Measurements from ENCODE around the gene SF3A1. TPM values are rescaled to one million over a fixed set of nuclear protein-coding genes. Genes with fewer than 3 reads are reported as not detected.

The SF3A1 gene
- total and polyA plus RNA-seq, 2 donors (not counting 3 experiments of a cell fraction or from before 2014, with no cell fraction given) = 60.2 to 187 TPM

GRCh38 chr22:30301995-30302809 lies 54.5 kb downstream of the SF3A1 start:
- no peaks in the 10 kb centered on the region for H3K9me3 ChIP-seq (replicated peaks; ENCODE audit: control insufficient read depth, insufficient read depth, low read length)
- H3K9ac ChIP-seq (replicated peaks; ENCODE audit: extremely low read depth, insufficient read depth, low read length) = no peak overlapping the region
- H3K27me3 ChIP-seq (ENCODE audit: control insufficient read depth in 2 of 2, insufficient read depth in 2 of 2, low read length in 2 of 2) = no peaks in the 10 kb centered on the region
- ChIA-PET CTCF (interaction anchor here (0.7 to 6.2 kb wide), 5 partner anchors 11 to 39 kb away, joined by 3 to 39 read pairs (median 14); partner anchors contain the start of genes CASTOR1 and TBC1D10A), POLR2A (no interaction called here)
- H3K79me2 ChIP-seq (ENCODE audit: control insufficient read depth, insufficient read depth, low read length) = no peaks in the 10 kb centered on the region
- DNase-seq (ENCODE audit: low read depth, low spot score) (no peak), FAIRE-seq (peak; percentile 79)
- intact Hi-C loops (cut with micrococcal nuclease) (no loop called here), dilution Hi-C loops (cut with MboI; ENCODE audit: extremely low pct_ligation_motif_present, low sequenced_read_pairs) (no loop called here)
- TF ChIP-seq FOS (IDR thresholded peaks at IDR 0.05; ENCODE audit: borderline replicate concordance, insufficient read depth, low read length) (no peak), GATA2 (IDR thresholded peaks at IDR 0.05; ENCODE audit: insufficient read depth, insufficient read length, low read depth, low read length) (no peak), JUN (IDR thresholded peaks at IDR 0.05; ENCODE audit: borderline replicate concordance, insufficient read depth, insufficient read length, low read depth) (no peak), CTCF (IDR thresholded peaks at IDR 0.05; ENCODE audit: extremely low read depth in 1 of 2, insufficient read depth in 1 of 2, low read depth in 1 of 2, low read length in 2 of 2) (no peak), EZH2 (IDR thresholded peaks at IDR 0.05; ENCODE audit: borderline replicate concordance, low read depth, low read length, severe bottlenecking) (no peak), POLR2AphosphoS5 (IDR thresholded peaks at IDR 0.05; ENCODE audit: insufficient read depth, low read depth, low read length) (no peak)
- no peaks in the 10 kb centered on the region for H3K9me1 ChIP-seq (replicated peaks; ENCODE audit: control insufficient read depth, extremely low read depth, insufficient read depth, low read length)
- peaks cover 0 to 11% of the 10 kb centered on the region in 2 experiments for H3K36me3 ChIP-seq (ENCODE audit: control insufficient read depth in 2 of 2, extremely low read depth in 1 of 2, insufficient read depth in 2 of 2, low read length in 2 of 2)
- BruUV-seq (replicated peaks) = no TSS peak
- no peak overlapping the region for H3K4me3 ChIP-seq (replicated peaks in 1 of 3; ENCODE audit: insufficient read depth in 1 of 3, low read depth in 1 of 3, low read length in 3 of 3)
- H3K4me2 ChIP-seq (ENCODE audit: insufficient read depth, low read length) = peak overlapping the region; percentile 9
- peaks cover 36% of the 10 kb centered on the region for H3K4me1 ChIP-seq (ENCODE audit: control insufficient read depth, extremely low read depth, insufficient read depth, low read length)
- peak overlapping the region; percentile 10 for H3K27ac ChIP-seq (ENCODE audit: insufficient read depth, low read depth, low read length)
- no peaks in the 10 kb centered on the region for H4K20me1 ChIP-seq (replicated peaks; ENCODE audit: control insufficient read depth, extremely low read depth, insufficient read depth, low read length)
- H2AFZ ChIP-seq (ENCODE audit: low read depth, low read length) = peak overlapping the region; percentile 4
